Measurements from ENCODE around the gene ZIC5. TPM values are rescaled to one million over a fixed set of nuclear protein-coding genes. Genes with fewer than 3 reads are reported as not detected.

The ZIC5 gene
- total RNA-seq, 4 donors from 2014 or later: not detected

- Histone ChIP-seq H3K27me3 (peaks cover 53 to 100% (median 78%) of the 10 kb centered on the region in 4 donors), H3K4me1 (peaks cover 11 to 47% (median 31%) of the 10 kb centered on the region in 3 donors), H3K27ac (no peak overlapping the region), H3K36me3 (no peaks in the 10 kb centered on the region), H3K9me3 (peaks cover 0 to 9% (median 7%) of the 10 kb centered on the region in 3 donors), H3K4me3 (no peak overlapping the region)
- DNase-seq: no peak
- intact Hi-C loops (cut with DNase I): no loop called here
- TF ChIP-seq CTCF (IDR thresholded peaks at IDR 0.05) (no peak), POLR2A (IDR thresholded peaks at IDR 0.05) (no peak)
- 24 to 56% methylated on average over 7 of the region's 7 CpGs for WGBS, 2 donors
Observed at GRCh38 chr13:99977334-99977911, 5.9 kb upstream of the ZIC5 start.

- H3K27ac ChIP-seq: no peak overlapping the region
- no peaks in the 10 kb centered on the region for H3K36me3 ChIP-seq
- peaks cover 14 to 47% (median 26%) of the 10 kb centered on the region in 3 donors for H3K4me1 ChIP-seq
- intact Hi-C loops (cut with DNase I): no loop called here
- H3K27me3 ChIP-seq: peaks cover 54 to 100% (median 86%) of the 10 kb centered on the region in 4 donors
- H3K9me3 ChIP-seq: peaks cover 0 to 14% (median 9%) of the 10 kb centered on the region in 3 donors
- no peak for DNase-seq
- 60 to 69% methylated on average over 5 of the region's 5 CpGs for WGBS, 2 donors
- no peak for TF ChIP-seq POLR2A (IDR thresholded peaks at IDR 0.05)
- TF ChIP-seq CTCF (IDR thresholded peaks at IDR 0.05): no peak
- H3K4me3 ChIP-seq: no peak overlapping the region
Observed at GRCh38 chr13:99976575-99976974, 5.0 kb upstream of the ZIC5 start.

GRCh38 chr13:99975626-99976025, 4.1 kb upstream of the ZIC5 start:
- Histone ChIP-seq H3K4me1 (peaks cover 17 to 47% (median 25%) of the 10 kb centered on the region in 3 donors), H3K9me3 (peaks cover 0 to 14% (median 9%) of the 10 kb centered on the region in 3 donors), H3K27ac (no peak overlapping the region), H3K27me3 (peaks cover 54 to 100% (median 87%) of the 10 kb centered on the region in 4 donors), H3K36me3 (no peaks in the 10 kb centered on the region), H3K4me3 (no peak overlapping the region)
- 17 to 46% methylated on average over 3 to 4 of the region's 19 CpGs for WGBS, 2 donors
- TF ChIP-seq CTCF (IDR thresholded peaks at IDR 0.05) (no peak), POLR2A (IDR thresholded peaks at IDR 0.05) (no peak)
- no peak for DNase-seq
- intact Hi-C loops (cut with DNase I): no loop called here

- 16 to 41% methylated on average over 10 to 12 of the region's 34 CpGs for WGBS, 2 donors
- Histone ChIP-seq H3K36me3 (no peaks in the 10 kb centered on the region), H3K27ac (no peak overlapping the region), H3K4me1 (peaks cover 16 to 45% (median 25%) of the 10 kb centered on the region in 3 donors), H3K27me3 (peaks cover 52 to 100% (median 86%) of the 10 kb centered on the region in 4 donors), H3K4me3 (no peak overlapping the region), H3K9me3 (peaks cover 0 to 14% (median 9%) of the 10 kb centered on the region in 3 donors)
- TF ChIP-seq POLR2A (IDR thresholded peaks at IDR 0.05) (no peak), CTCF (IDR thresholded peaks at IDR 0.05) (no peak)
- DNase-seq: no peak
- intact Hi-C loops (cut with DNase I): no loop called here
Observed at GRCh38 chr13:99974939-99975561, 3.5 kb upstream of the ZIC5 start.

GRCh38 chr13:99974296-99974938, 2.9 kb upstream of the ZIC5 start:
- Histone ChIP-seq H3K4me3 (no peak overlapping the region), H3K9me3 (peaks cover 0 to 14% (median 9%) of the 10 kb centered on the region in 3 donors), H3K27ac (no peak overlapping the region), H3K4me1 (peaks cover 16 to 45% (median 25%) of the 10 kb centered on the region in 3 donors), H3K27me3 (peaks cover 48 to 100% (median 85%) of the 10 kb centered on the region in 4 donors), H3K36me3 (no peaks in the 10 kb centered on the region)
- TF ChIP-seq CTCF (IDR thresholded peaks at IDR 0.05) (no peak), POLR2A (IDR thresholded peaks at IDR 0.05) (no peak)
- 22 to 31% methylated on average over 7 to 16 of the region's 18 CpGs for WGBS, 2 donors
- no peak for DNase-seq
- intact Hi-C loops (cut with DNase I): no loop called here
